Keratinocyte (primary cell): ENCODE data around the gene CHMP1B. TPM values are rescaled to one million over a fixed set of nuclear protein-coding genes. Genes with fewer than 3 reads are reported as not detected.

Experiments
- DNase-seq: peaks from one replicate; pipeline ENCODE4 v3.0.0-alpha.2; 2011; ENCODE audit warnings: low read depth, missing footprints, low spot score
- FAIRE-seq: peaks from 2 replicates; lab custom pipeline; 2011; peaks lifted over from hg19 to GRCh38; lab: Jason Lieb, UNC
- H2AFZ ChIP-seq: 2 replicates; pipeline ENCODE4 v1.6.0; 2012; ENCODE audit warnings: low read length, control low read depth, inconsistent platforms; ENCODE audit not compliant: control insufficient read depth
- H3K27ac ChIP-seq: 2 replicates; pipeline ENCODE4 v1.5.1; 2011; ENCODE audit warnings: low read length; ENCODE audit not compliant: control insufficient read depth, insufficient read depth
- H3K27me3 ChIP-seq: 3 replicates; pipeline ENCODE4 v1.6.0; 2011; ENCODE audit warnings: low read length; ENCODE audit not compliant: control insufficient read depth, insufficient read depth; ENCODE audit errors: extremely low read depth
- H3K36me3 ChIP-seq, 2 experiments: 2 replicates in 1 of 2; 3 replicates in 1 of 2; pipeline ENCODE4 v1.5.1; 2011; ENCODE audit warnings: low read length in 2 of 2, mild to moderate bottlenecking in 1 of 2; ENCODE audit not compliant: control insufficient read depth in 2 of 2, insufficient read depth in 2 of 2; ENCODE audit errors: extremely low read depth in 1 of 2
- H3K4me1 ChIP-seq: 3 replicates; pipeline ENCODE4 v1.5.1; 2011; ENCODE audit warnings: low read length; ENCODE audit not compliant: control insufficient read depth, insufficient read depth; ENCODE audit errors: extremely low read depth
- H3K4me2 ChIP-seq: 3 replicates; pipeline ENCODE4 v1.6.0; 2011; ENCODE audit warnings: low read depth, low read length; ENCODE audit not compliant: control insufficient read depth, insufficient read depth; ENCODE audit errors: extremely low read depth
- H3K4me3 ChIP-seq, 3 experiments: fragments of 200-600 bp in 1 of 3; sonication (generic) in 1 of 3; 2 replicates in 2 of 3; 3 replicates in 1 of 3; pipeline ENCODE4 v1.5.1; 2011 to 2016; ENCODE audit warnings: low read length in 3 of 3, mild to moderate bottlenecking in 3 of 3, control low read depth in 2 of 3, inconsistent platforms in 1 of 3, low read depth in 1 of 3, mixed read lengths in 1 of 3, mixed run types in 1 of 3, moderate library complexity in 1 of 3; ENCODE audit not compliant: control insufficient read depth in 2 of 3, insufficient read depth in 2 of 3; ENCODE audit errors: extremely low read depth in 1 of 3
- H3K79me2 ChIP-seq: 2 replicates; pipeline ENCODE4 v1.6.0; 2012; ENCODE audit warnings: low read length; ENCODE audit not compliant: control insufficient read depth, insufficient read depth
- H3K9ac ChIP-seq: 3 replicates; pipeline ENCODE4 v1.6.0; 2011; ENCODE audit warnings: low read length; ENCODE audit not compliant: control insufficient read depth, insufficient read depth; ENCODE audit errors: extremely low read depth
- H3K9me1 ChIP-seq: 3 replicates; pipeline ENCODE4 v1.6.0; 2011; ENCODE audit warnings: low read length; ENCODE audit not compliant: control insufficient read depth, insufficient read depth; ENCODE audit errors: extremely low read depth
- H3K9me3 ChIP-seq: 2 replicates; pipeline ENCODE4 v1.5.1; 2012; ENCODE audit warnings: low read depth, low read length; ENCODE audit not compliant: control insufficient read depth
- H4K20me1 ChIP-seq: 3 replicates; pipeline ENCODE4 v1.6.0; 2011; ENCODE audit warnings: low read length; ENCODE audit not compliant: control insufficient read depth, insufficient read depth; ENCODE audit errors: extremely low read depth
- EZH2 ChIP-seq: IDR thresholded peaks from one replicate; pipeline ENCODE4 v1.6.1; 2012; ENCODE audit warnings: inconsistent platforms, mild to moderate bottlenecking, low read length, moderate library complexity
- dilution Hi-C: fragments of 300-500 bp; cut with MboI; formaldehyde crosslinking; loops from one replicate; pipeline ENCODE4 v1.7.0; 2020; ENCODE audit warnings: low sequenced_read_pairs; ENCODE audit not compliant: extremely low pct_ligation_motif_present
- polyA plus RNA-seq, 5 experiments: library from polyadenylated mRNA; depleted of rRNA in 3 of 5; stranded (reverse) in 3 of 5; stranded (forward) in 1 of 5; unstranded in 1 of 5; fragments of >200 nt; gene quantifications; 1 replicate in 1 of 5; 2 replicates in 3 of 5; 3 replicates in 1 of 5; pipeline versions ENCODE4 v1.2.1 to v1.2.3, GENCODE V29; 2011 to 2012; ENCODE audit warnings: missing spikeins in 2 of 5, low read depth in 1 of 5, low replicate concordance in 1 of 5
- TF ChIP-seq, protein P1 (sequence below), 3 experiments: IDR thresholded peaks in 1 of 3; conservative IDR thresholded peaks in 1 of 3; optimal IDR thresholded peaks in 1 of 3; 2 replicates in 2 of 3; 3 replicates in 1 of 3; pipeline versions ENCODE3 to v1.5.1; 2011; ENCODE audit warnings: low read length in 3 of 3, mild to moderate bottlenecking in 3 of 3, moderate library complexity in 2 of 3, control low read depth in 1 of 3, inconsistent platforms in 1 of 3; ENCODE audit not compliant: insufficient read depth in 2 of 3; ENCODE audit errors: extremely low read depth in 1 of 3

Gene CHMP1B
- polyA plus RNA-seq, 1 donor (not counting 4 experiments of a cell fraction or from before 2014, with no cell fraction given): 54.7 TPM

DNA sequence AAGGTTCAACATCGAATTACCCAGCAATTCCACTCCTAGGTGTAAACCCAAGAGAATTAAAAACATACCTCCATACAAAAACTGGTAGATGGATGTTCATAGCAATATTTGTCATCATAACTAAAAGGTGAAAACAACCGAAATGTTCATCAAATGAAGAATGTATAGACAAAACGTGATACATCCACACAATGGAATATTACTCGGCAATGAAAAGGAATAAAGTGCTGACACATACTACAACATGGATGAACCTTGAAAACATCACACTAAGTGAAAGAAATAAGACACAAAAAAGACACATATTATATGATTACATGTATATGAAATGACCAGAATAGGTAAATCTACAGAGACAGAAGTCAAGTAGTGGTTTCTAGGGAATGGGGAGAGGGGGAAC is 20.6 kb upstream of the CHMP1B start:
- H3K27me3 ChIP-seq: no peaks in the 10 kb centered on the region
- FAIRE-seq: no peak
- H3K4me2 ChIP-seq: no peak overlapping the region
- H3K36me3 ChIP-seq: peaks cover 0 to 5% of the 10 kb centered on the region in 2 experiments
- H4K20me1 ChIP-seq: no peaks in the 10 kb centered on the region
- no peaks in the 10 kb centered on the region for H3K9me1 ChIP-seq
- no peaks in the 10 kb centered on the region for H3K79me2 ChIP-seq
- H3K4me3 ChIP-seq: no peak overlapping the region
- DNase-seq: no peak
- no peak for TF ChIP-seq EZH2
- no peaks in the 10 kb centered on the region for H3K9me3 ChIP-seq
- dilution Hi-C loops: no loop called here
- no peaks in the 10 kb centered on the region for H3K4me1 ChIP-seq
- no peak overlapping the region for H3K27ac ChIP-seq
- H3K9ac ChIP-seq: no peak overlapping the region
- no peak overlapping the region for H2AFZ ChIP-seq

DNA sequence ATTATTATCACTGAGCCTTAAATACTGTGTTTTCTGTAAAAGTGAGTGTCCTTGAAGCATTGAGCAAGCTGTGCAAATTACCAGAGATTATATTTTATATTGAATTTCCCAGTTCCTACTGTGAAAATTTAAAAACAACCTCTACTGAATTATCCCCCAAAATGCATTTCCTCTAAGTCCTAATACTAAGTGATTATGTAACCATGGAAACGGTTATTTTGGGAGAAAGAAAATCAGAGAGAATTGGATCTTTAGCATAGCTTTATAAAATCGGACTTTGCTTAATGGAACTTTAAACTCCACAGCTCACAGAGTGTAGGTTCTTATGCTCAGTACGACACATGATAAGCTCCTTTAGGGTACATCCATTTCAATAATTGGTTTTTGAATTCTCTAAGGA is 19.3 kb upstream of the CHMP1B start:
- no peaks in the 10 kb centered on the region for H3K9me1 ChIP-seq
- peaks cover 0 to 5% of the 10 kb centered on the region in 2 experiments for H3K36me3 ChIP-seq
- dilution Hi-C loops: no loop called here
- no peak for FAIRE-seq
- no peak overlapping the region for H3K4me2 ChIP-seq
- no peak overlapping the region for H3K9ac ChIP-seq
- H3K4me1 ChIP-seq: no peaks in the 10 kb centered on the region
- no peaks in the 10 kb centered on the region for H3K9me3 ChIP-seq
- no peaks in the 10 kb centered on the region for H4K20me1 ChIP-seq
- no peak overlapping the region for H3K4me3 ChIP-seq
- H3K27me3 ChIP-seq: no peaks in the 10 kb centered on the region
- no peak for DNase-seq
- H2AFZ ChIP-seq: no peak overlapping the region
- H3K27ac ChIP-seq: no peak overlapping the region
- H3K79me2 ChIP-seq: no peaks in the 10 kb centered on the region
- TF ChIP-seq EZH2: no peak
- TF ChIP-seq, protein P1, sequence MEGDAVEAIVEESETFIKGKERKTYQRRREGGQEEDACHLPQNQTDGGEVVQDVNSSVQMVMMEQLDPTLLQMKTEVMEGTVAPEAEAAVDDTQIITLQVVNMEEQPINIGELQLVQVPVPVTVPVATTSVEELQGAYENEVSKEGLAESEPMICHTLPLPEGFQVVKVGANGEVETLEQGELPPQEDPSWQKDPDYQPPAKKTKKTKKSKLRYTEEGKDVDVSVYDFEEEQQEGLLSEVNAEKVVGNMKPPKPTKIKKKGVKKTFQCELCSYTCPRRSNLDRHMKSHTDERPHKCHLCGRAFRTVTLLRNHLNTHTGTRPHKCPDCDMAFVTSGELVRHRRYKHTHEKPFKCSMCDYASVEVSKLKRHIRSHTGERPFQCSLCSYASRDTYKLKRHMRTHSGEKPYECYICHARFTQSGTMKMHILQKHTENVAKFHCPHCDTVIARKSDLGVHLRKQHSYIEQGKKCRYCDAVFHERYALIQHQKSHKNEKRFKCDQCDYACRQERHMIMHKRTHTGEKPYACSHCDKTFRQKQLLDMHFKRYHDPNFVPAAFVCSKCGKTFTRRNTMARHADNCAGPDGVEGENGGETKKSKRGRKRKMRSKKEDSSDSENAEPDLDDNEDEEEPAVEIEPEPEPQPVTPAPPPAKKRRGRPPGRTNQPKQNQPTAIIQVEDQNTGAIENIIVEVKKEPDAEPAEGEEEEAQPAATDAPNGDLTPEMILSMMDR (optimal IDR thresholded peaks at IDR 0.05 in 1 of 3, IDR thresholded peaks at IDR 0.05 in 1 of 3, conservative IDR thresholded peaks at IDR 0.05 in 1 of 3; ENCODE audit: extremely low read depth in 1 of 3, insufficient read depth in 2 of 3, low read length in 3 of 3): no peak

DNA sequence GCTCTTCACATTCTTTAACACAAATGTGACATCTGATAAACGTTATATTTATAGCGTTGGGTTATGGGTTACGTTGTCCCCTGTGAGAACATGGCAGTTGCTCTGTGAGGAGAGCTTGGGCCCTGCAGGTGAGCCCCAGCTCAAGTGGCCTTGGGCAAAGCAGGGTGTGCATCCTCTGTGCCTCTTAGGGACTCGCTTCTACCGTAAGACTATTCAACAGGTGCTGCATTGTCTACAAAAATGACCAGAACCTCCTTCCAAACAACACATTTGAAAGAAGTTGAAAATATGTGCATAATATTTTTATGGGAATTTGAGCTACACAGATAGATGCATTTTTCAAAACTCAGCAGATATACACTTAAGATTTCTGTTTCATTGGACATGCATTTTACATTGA is 16.4 kb upstream of the CHMP1B start:
- Histone ChIP-seq H3K9me3 (no peaks in the 10 kb centered on the region), H2AFZ (no peak overlapping the region), H3K9me1 (no peaks in the 10 kb centered on the region), H3K4me2 (no peak overlapping the region), H3K79me2 (no peaks in the 10 kb centered on the region), H3K27me3 (no peaks in the 10 kb centered on the region), H3K36me3 (peaks cover 0 to 5% of the 10 kb centered on the region in 2 experiments), H3K27ac (no peak overlapping the region), H4K20me1 (no peaks in the 10 kb centered on the region), H3K4me1 (no peaks in the 10 kb centered on the region), H3K4me3 (no peak overlapping the region), H3K9ac (no peak overlapping the region)
- DNase-seq (no peak), FAIRE-seq (no peak)
- TF ChIP-seq, protein P1 (optimal IDR thresholded peaks at IDR 0.05 in 1 of 3, IDR thresholded peaks at IDR 0.05 in 1 of 3, conservative IDR thresholded peaks at IDR 0.05 in 1 of 3; ENCODE audit: extremely low read depth in 1 of 3, insufficient read depth in 2 of 3, low read length in 3 of 3): no peak
- no peak for TF ChIP-seq EZH2
- dilution Hi-C loops: no loop called here
